NCI-H460 (cell line): ENCODE data around the gene DGCR2. TPM values are rescaled to one million over a fixed set of nuclear protein-coding genes. Genes with fewer than 3 reads are reported as not detected.
"Not testable (repeated sequence)": the region's sequence is repeated elsewhere in the genome, so short reads cannot be mapped to it uniquely, and the experiment has no call there.

Source experiments
- DNase-seq: peaks from one replicate; pipeline ENCODE4 v3.0.0-alpha.2; 2016; ENCODE audit warnings: low read depth; ENCODE audit errors: extremely low read depth
- total RNA-seq: library from RNA; depleted of rRNA; stranded (reverse); fragments of >200 nt; shearing (Covaris generic); gene quantifications from 2 replicates; pipeline ENCODE4 v1.2.3, GENCODE V29; 2014

DGCR2 gene
- total RNA-seq, 1 experiment from 2014 or later: 15.0 TPM

DNA sequence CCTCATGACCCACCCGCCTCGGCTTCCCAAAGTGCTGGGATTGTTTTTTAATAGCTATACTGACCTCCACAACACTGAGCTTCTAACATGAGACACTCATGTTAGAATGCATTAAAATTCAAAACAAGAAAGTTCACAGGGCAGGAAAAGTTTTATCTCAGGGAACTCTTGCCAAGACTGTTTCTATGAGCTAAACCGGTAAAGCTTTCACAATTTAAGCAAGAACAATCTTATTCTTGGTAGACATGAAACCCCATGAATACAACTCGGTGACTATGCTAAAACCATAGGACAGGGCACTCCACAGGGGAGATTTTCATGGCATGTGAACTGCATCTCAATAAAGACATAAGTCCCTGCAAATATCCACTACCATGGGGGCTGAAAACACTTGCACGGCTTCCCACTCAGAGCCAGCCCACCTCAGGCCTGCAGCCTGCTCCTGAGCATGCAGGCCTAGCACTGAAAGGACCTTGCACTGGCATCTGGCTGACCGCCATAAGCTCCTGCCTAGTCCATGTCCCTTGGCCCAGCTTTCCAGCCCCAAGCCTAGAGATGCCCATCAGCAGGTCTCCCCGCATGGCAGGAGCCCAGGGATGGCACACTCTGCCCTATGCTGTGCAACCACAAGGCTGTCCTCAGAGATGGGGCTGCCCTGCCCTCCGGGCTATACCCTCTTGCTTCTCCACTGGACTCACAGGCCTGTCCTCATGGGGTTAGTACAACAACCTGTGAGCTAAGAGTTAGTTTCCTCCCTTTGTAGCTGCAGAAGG lies 58.4 kb downstream of the DGCR2 start:
- no peak for DNase-seq

DNA sequence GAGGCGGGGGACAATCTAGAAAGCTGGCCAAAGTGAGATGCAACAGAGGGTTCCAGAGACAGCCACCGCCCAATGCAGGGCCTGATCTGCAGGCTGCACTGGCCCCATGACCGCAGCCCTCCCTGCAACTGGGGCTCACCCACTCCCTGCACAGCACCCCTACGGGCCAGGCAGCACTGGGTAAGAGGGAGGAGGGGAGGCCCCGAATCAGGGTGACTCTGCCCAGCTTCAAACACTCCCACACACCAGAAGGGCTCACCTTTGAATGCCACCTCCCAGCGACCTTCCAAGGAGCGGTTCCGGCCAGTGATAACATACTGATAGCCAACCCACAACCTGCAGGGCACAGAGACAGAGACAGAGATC lies 59.3 kb downstream of the DGCR2 start:
- no peak for DNase-seq

DNA sequence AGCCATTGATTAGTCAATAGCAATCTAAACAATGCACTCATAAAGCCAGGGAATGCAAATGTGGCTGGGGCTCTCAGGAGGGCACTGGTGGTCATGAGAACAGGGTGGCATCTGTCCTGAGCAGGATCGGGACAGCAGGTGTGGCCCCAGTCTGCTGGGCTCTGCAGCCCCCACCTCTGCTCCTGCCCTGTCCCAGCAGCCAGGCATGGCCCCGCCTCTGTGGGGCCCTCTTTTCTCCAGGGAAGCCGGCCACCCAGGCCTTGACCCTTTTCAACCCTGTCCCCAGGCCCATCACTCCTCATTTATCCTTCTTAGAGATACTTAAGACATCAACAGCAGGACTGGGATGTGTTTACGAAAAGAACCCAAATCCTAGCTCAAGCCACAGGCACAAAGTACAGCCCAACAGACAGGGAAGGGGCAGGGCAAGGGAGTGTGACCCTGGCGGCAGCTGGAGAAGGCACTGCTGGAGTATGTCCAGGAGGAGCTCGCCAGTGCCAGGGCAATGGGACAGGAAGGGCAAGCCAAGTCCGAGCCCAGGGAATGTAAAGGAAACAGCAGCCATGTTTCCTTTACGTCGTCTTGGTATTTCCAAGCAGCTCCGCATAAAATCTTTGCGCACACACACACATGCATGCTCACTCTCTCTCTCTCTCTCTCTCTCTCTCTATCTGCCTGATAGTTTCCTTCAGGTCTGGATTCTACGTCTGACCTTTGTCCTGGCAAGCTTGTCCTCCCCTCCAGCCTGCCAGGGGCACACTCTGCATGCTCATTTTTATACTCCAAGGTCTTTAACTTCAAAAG lies 59.9 kb downstream of the DGCR2 start:
- DNase-seq: no peak

GRCh38 chr22:19061471-19062138 lies 60.6 kb downstream of the DGCR2 start:
- DNase-seq: no peak

GRCh38 chr22:19060356-19061009 lies 61.7 kb downstream of the DGCR2 start:
- peak; percentile 3 for DNase-seq

DNA sequence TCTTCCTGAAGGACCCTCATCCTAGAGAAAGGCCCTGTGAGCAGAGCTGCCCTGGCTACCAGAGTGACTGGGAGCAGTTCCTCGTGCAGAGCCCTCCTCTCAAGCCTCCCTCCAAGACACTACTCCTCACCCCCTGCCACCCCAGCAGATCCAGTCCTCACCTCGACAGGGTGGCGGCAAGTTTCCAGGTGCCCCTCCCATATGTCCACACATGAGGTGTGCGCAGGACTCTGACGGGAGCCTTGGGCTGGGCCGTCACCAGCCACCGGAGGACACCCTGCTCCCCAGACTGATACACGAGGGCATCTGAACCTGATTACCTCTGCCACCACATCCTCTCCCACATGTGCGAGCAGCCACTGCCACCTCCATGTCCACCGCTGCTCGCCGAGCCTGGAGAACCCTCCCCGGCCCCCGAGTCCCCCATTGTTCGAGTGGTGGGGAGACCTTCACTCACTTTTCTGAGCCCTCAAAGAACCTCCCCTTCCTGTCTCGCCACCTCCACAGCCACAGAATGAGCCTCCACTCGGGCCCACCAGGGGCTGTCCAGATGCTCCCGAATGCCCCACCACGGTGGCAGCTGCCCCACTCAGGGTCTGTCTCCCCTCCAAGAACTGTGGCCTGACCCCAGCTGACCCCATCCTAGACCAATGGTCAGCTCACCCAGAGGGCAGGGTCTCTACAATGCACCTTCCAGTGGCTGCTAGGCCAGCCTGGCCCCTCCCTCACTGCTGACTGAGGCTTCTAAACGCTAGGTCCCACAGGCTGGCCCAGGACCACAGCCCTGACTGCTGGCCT lies 62.5 kb downstream of the DGCR2 start:
- no peak for DNase-seq

- DNase-seq: no peak
These were observed 63.3 kb downstream of the DGCR2 start for GRCh38 chr22:19058713-19059451.

DNA sequence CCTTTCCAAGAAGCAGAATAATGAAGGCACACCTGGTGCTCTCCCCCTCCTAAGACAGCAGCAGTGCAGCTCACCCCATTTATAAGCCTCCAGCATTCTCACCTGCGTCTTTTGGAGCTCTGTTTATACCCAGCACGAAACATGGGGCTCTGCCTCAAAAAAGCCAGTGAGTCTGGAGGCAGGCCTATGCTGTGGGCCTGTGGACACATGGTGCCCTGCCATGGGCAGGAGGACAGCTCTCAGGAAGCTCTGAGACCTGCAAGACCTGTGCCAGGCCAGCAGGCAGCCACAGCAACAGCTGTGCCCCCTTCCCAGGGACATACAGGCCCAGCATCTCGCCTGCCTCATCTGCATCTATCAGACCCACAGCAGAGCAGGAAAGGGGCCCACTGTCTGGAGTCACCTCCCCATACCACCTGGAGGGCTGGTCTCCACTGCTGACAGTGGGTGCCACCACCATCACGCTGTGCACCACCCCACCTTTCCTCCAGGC lies 64.2 kb downstream of the DGCR2 start:
- no peak for DNase-seq

GRCh38 chr22:19057539-19057938 lies 64.7 kb downstream of the DGCR2 start:
- DNase-seq: no peak

DNA sequence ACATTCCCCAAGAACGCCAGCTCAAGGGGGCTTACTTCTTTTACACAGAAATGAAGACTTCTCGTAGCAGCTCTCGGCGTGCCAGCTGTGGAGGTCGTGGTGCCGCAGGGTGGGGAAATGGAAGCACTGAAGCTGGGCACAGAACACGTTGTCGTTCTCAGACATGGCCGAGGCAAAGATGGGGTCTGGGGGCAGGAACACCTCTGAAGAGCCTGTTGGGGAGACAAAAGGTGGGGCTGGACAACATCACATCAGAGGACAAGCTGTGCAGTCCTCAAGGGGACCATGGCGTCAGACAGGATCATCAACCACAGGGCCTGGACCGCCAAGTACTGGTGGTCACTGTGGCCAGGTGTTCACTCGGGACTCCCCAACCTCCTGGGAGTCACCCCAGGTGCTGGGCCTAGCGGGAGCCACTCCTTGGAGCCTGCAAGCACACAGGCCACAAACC lies 65.2 kb downstream of the DGCR2 start:
- no peak for DNase-seq

GRCh38 chr22:19055801-19056200 lies 66.4 kb downstream of the DGCR2 start:
- DNase-seq: no peak

DNA sequence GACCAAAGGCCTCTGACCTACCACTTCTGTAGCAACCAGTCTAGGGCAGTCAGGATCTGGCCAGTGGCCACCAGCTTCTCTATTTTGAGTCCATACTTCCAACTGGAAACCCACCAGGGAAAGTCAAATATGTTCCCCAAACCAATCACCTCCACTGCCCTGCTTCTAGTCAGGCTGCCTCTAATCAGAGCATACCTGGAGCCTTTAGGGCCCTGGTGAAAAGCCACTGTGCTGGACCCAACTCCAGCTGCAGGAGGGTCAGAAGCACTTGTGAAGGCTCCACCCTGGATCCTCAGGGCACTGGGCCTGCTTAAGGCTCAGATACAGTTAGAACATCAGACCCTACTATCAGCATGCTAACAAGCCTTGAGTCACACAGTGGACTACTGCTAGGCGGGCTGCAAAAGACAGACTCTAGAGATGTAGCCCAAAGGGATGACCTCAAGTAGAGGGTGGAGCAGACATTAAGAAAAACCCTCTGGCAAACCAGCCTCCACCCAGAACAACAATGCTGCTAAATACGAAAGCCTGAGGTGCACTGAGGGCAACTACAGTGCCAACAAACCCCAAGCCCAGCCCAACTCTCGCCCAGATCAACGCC lies 69.2 kb downstream of the DGCR2 start:
- no peak for DNase-seq

- no peak for DNase-seq
These were observed 70.7 kb downstream of the DGCR2 start for GRCh38 chr22:19051381-19052072.

GRCh38 chr22:19050847-19051246 lies 71.4 kb downstream of the DGCR2 start:
- not testable (repeated sequence) for DNase-seq

DNA sequence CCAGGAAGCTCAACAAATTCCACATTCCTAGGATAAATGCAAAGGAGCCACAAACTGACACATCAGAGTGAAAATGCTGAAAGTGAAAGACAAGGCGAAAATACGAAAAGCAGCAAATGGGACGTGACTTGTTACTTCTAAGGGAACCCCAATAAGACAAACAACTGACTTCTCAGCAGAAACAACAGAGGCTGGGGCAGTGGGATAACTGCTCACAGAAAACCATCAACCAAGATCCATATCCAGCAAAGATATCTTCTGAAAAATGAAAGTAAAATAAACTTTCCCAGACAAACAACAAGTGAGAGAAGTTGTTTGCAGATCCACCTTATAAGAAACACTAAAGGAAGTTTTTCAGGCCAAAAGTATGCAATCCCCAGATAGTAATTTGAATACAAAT lies 72.1 kb downstream of the DGCR2 start:
- DNase-seq: no peak

DNA sequence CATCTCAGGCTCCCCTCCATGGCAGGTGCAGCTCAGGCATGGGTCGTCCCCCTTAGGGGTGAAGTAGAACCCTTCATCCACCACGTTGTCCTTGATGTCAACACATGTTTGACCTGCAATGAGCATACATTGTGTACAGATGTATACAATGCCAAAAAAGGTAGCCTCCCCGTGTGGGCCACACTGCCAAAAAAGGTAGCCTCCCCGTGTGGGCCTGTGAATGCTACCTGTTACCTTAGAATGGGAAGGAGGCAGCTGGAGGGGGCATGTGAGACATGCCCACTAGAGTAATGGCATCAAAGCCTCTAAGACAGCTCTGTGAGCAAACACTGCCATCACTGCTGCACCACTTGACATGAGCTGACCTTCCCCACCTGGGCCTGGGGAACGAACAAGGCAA lies 73.7 kb downstream of the DGCR2 start:
- DNase-seq: no peak

DNA sequence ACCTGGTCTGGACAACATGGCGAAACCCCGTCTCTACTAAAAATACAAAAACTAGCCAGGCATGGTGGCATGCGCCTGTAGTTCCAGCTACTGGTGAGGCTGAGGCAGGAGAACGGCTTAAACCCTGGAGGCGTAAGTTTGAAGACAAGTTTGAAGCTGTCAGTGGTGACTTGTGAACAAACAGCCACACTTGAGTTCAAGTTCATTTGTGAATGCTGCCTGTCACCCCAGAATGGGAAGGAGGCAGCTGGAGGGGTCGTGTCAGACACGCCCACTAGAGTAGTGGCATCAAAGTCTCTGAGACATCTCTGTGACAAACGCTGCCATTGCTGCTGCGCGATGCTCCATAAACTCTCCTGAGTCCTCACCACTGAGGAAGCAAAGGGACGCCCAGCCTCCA lies 74.2 kb downstream of the DGCR2 start:
- no peak for DNase-seq
